Panc1 (cell line): ENCODE measurements around the gene GID8. TPM values are rescaled to one million over a fixed set of nuclear protein-coding genes. Genes with fewer than 3 reads are reported as not detected.

Source experiments
- ATAC-seq: fragments of 200-7000 bp; cut with Tn5 transposase; 2 replicates; pipeline ENCODE4 v1.9.1; 2020; ENCODE audit warnings: mild to moderate bottlenecking, moderate library complexity
- BruUV-seq: library from RNA; stranded (reverse); fragments of 400-500 nt; replicated peaks from 2 replicates; lab custom pipeline; 2021; lab: Mats Ljungman, UMichigan
- CTCF ChIA-PET: fragments of 300-600 bp; sonication (Branson Sonifier 250); formaldehyde crosslinking; loops from one replicate; lab custom pipeline; 2022; ENCODE audit warnings: antibody characterized with exemption; lab: Charles Lee
- POLR2A ChIA-PET: fragments of 300-600 bp; sonication (Branson Sonifier 250); formaldehyde crosslinking; loops from one replicate; lab custom pipeline; 2022; ENCODE audit warnings: antibody characterized with exemption; lab: Charles Lee
- DNase-seq: peaks from one replicate; pipeline ENCODE4 v3.0.0-alpha.2; 2010; ENCODE audit warnings: low read depth, low spot score
- H3K27ac ChIP-seq: 2 replicates; pipeline ENCODE4 v1.5.1; 2011; ENCODE audit warnings: mild to moderate bottlenecking, low read length, inconsistent platforms
- H3K27me3 ChIP-seq: fragments of 200-500 bp; sonication (Bioruptor generic); 2 replicates; pipeline ENCODE4 v1.6.0; 2014; ENCODE audit warnings: low read length, inconsistent platforms; ENCODE audit not compliant: control insufficient read depth, insufficient read depth
- H3K36me3 ChIP-seq: fragments of 200-500 bp; sonication (Bioruptor generic); 2 replicates; pipeline ENCODE4 v1.5.1; 2014; ENCODE audit warnings: inconsistent platforms, mild to moderate bottlenecking, low read length, moderate library complexity; ENCODE audit not compliant: control insufficient read depth, insufficient read depth
- H3K4me1 ChIP-seq: 2 replicates; pipeline ENCODE4 v1.5.1; 2011; ENCODE audit warnings: inconsistent platforms, mild to moderate bottlenecking, low read length, moderate library complexity; ENCODE audit not compliant: control insufficient read depth, insufficient read depth
- H3K4me3 ChIP-seq, 2 experiments: 2 replicates each; pipeline ENCODE4 v1.5.1; 2011 to 2012; ENCODE audit warnings: low read depth in 2 of 2, low read length in 2 of 2, mild to moderate bottlenecking in 2 of 2, inconsistent platforms in 1 of 2, moderate library complexity in 1 of 2
- H3K9me3 ChIP-seq: fragments of 200-500 bp; sonication (Bioruptor generic); 2 replicates; pipeline ENCODE4 v1.5.1; 2014; ENCODE audit warnings: low read depth, mild to moderate bottlenecking, inconsistent platforms, low read length, moderate library complexity; ENCODE audit not compliant: control insufficient read depth, insufficient read depth
- POLR2AphosphoS5 ChIP-seq: IDR thresholded peaks from 2 replicates; pipeline ENCODE4 v1.6.1; 2012; ENCODE audit warnings: mild to moderate bottlenecking, low read depth, low read length, moderate library complexity
- SIN3A ChIP-seq: IDR thresholded peaks from 2 replicates; pipeline ENCODE4 v1.6.1; 2012; ENCODE audit warnings: low read depth, mild to moderate bottlenecking, low read length, moderate library complexity, borderline replicate concordance; ENCODE audit not compliant: insufficient read depth
- TCF7L2 ChIP-seq: IDR thresholded peaks from 2 replicates; pipeline ENCODE4 v1.6.1; 2011; ENCODE audit warnings: mild to moderate bottlenecking, low read depth, low read length, inconsistent platforms
- in situ Hi-C: cut with HindIII; loops from 2 replicates; pipeline ENCODE4 v1.10.0; 2016; ENCODE audit warnings: low sequenced_read_pairs, low pct_unique_long_range_greater_than_20kb
- intact Hi-C: fragments of 100-400 bp; cut with micrococcal nuclease; formaldehyde crosslinking; loops from one replicate; pipeline ENCODE4 v1.10.0; 2022; ENCODE audit not compliant: unreplicated experiment
- total RNA-seq: library from RNA; stranded (reverse); gene quantifications from one replicate; pipeline ENCODE4 v1.2.1, GENCODE V29; 2021; ENCODE audit not compliant: unreplicated experiment
- TF ChIP-seq, protein P1 (sequence below): fragments of 450-650 bp; IDR thresholded peaks from 2 replicates; pipeline ENCODE4 v1.5.1; 2017; ENCODE audit warnings: mild to moderate bottlenecking
- TF ChIP-seq, protein P2 (sequence below), 2 experiments: IDR thresholded peaks; 2 replicates each; pipeline ENCODE4 v1.6.1; 2011 to 2012; ENCODE audit warnings: low read depth in 2 of 2, control low read depth in 1 of 2, low read length in 1 of 2, mild to moderate bottlenecking in 1 of 2, moderate library complexity in 1 of 2; ENCODE audit not compliant: insufficient read depth in 1 of 2

GID8 gene
- total RNA-seq, 1 experiment from 2014 or later: 37.3 TPM

- no TSS peak for BruUV-seq
- Histone ChIP-seq H3K27me3 (no peaks in the 10 kb centered on the region), H3K9me3 (no peaks in the 10 kb centered on the region), H3K4me3 (no peak overlapping the region), H3K27ac (no peak overlapping the region), H3K36me3 (no peaks in the 10 kb centered on the region), H3K4me1 (no peaks in the 10 kb centered on the region)
- in situ Hi-C loops (no loop called here), intact Hi-C loops (no loop called here)
- CTCF ChIA-PET: no interaction called here
- POLR2A ChIA-PET: no interaction called here
- no peak for ATAC-seq
- DNase-seq: no peak
- TF ChIP-seq, protein P1, sequence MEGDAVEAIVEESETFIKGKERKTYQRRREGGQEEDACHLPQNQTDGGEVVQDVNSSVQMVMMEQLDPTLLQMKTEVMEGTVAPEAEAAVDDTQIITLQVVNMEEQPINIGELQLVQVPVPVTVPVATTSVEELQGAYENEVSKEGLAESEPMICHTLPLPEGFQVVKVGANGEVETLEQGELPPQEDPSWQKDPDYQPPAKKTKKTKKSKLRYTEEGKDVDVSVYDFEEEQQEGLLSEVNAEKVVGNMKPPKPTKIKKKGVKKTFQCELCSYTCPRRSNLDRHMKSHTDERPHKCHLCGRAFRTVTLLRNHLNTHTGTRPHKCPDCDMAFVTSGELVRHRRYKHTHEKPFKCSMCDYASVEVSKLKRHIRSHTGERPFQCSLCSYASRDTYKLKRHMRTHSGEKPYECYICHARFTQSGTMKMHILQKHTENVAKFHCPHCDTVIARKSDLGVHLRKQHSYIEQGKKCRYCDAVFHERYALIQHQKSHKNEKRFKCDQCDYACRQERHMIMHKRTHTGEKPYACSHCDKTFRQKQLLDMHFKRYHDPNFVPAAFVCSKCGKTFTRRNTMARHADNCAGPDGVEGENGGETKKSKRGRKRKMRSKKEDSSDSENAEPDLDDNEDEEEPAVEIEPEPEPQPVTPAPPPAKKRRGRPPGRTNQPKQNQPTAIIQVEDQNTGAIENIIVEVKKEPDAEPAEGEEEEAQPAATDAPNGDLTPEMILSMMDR: no peak
- TF ChIP-seq TCF7L2 (no peak), SIN3A (no peak), POLR2AphosphoS5 (no peak)
- TF ChIP-seq, protein P2, sequence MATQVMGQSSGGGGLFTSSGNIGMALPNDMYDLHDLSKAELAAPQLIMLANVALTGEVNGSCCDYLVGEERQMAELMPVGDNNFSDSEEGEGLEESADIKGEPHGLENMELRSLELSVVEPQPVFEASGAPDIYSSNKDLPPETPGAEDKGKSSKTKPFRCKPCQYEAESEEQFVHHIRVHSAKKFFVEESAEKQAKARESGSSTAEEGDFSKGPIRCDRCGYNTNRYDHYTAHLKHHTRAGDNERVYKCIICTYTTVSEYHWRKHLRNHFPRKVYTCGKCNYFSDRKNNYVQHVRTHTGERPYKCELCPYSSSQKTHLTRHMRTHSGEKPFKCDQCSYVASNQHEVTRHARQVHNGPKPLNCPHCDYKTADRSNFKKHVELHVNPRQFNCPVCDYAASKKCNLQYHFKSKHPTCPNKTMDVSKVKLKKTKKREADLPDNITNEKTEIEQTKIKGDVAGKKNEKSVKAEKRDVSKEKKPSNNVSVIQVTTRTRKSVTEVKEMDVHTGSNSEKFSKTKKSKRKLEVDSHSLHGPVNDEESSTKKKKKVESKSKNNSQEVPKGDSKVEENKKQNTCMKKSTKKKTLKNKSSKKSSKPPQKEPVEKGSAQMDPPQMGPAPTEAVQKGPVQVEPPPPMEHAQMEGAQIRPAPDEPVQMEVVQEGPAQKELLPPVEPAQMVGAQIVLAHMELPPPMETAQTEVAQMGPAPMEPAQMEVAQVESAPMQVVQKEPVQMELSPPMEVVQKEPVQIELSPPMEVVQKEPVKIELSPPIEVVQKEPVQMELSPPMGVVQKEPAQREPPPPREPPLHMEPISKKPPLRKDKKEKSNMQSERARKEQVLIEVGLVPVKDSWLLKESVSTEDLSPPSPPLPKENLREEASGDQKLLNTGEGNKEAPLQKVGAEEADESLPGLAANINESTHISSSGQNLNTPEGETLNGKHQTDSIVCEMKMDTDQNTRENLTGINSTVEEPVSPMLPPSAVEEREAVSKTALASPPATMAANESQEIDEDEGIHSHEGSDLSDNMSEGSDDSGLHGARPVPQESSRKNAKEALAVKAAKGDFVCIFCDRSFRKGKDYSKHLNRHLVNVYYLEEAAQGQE (IDR thresholded peaks at IDR 0.05; ENCODE audit: insufficient read depth in 1 of 2, low read depth in 2 of 2, low read length in 1 of 2): no peak
Observed at GRCh38 chr20:62994869-62995281, 56.9 kb downstream of the GID8 start.

DNA sequence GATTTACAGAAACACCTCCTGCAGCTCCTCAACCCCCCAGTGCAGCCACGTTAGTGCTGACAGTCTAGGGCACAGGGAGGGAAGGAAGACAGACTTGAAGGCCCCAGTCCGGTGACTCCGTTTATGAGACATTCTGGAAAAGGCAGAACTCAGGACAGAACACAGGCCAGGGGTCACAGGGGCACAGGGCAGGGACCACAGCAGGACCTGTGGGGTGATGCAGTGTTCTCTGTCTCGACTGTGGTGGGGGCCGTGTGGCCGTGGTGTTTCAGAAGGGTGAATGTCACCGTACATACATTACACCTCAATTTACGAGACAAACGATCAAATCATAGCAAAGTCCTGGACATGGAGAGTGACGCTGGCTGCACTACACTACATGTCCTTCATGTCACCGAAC, 57.5 kb downstream of the GID8 start:
- ATAC-seq: no peak
- ChIA-PET POLR2A (no interaction called here), CTCF (no interaction called here)
- Histone ChIP-seq H3K4me3 (no peak overlapping the region), H3K4me1 (no peaks in the 10 kb centered on the region), H3K9me3 (no peaks in the 10 kb centered on the region), H3K36me3 (no peaks in the 10 kb centered on the region), H3K27ac (no peak overlapping the region), H3K27me3 (no peaks in the 10 kb centered on the region)
- BruUV-seq: no TSS peak
- intact Hi-C loops: no loop called here
- TF ChIP-seq TCF7L2 (no peak), SIN3A (no peak), POLR2AphosphoS5 (no peak)
- TF ChIP-seq, protein P1: no peak
- TF ChIP-seq, protein P2 (IDR thresholded peaks at IDR 0.05; ENCODE audit: insufficient read depth in 1 of 2, low read depth in 2 of 2, low read length in 1 of 2): no peak
- no peak for DNase-seq
- in situ Hi-C loops: no loop called here
